SK-N-SH treated with all-trans-retinoic acid at 6 μM for 48 hours (cell line): Measurements from ENCODE around the gene QSOX2.

ENCODE experiments used
- ATAC-seq: fragments of 200-7000 bp; cut with Tn5 transposase; 3 replicates; pipeline ENCODE4 v1.9.1; 2020; ENCODE audit warnings: mild to moderate bottlenecking, moderate library complexity
- ARNTL ChIP-seq: fragments of 450-650 bp; formaldehyde crosslinking; IDR thresholded peaks from 2 replicates; pipeline ENCODE4 v1.5.0; 2020; ENCODE audit warnings: low read depth, mild to moderate bottlenecking, moderate library complexity, borderline replicate concordance
- BACH2 ChIP-seq: fragments of 250-450 bp; sonication (Bioruptor Pico); IDR thresholded peaks from 2 replicates; pipeline ENCODE4 v1.9.0; 2021; ENCODE audit warnings: mild to moderate bottlenecking, borderline replicate concordance
- CREB5 ChIP-seq: fragments of 250-450 bp; sonication (Bioruptor Pico); IDR thresholded peaks from 2 replicates; pipeline ENCODE4 v1.5.1; 2020; ENCODE audit warnings: low read depth, mild to moderate bottlenecking, moderate library complexity
- CSDC2 ChIP-seq: fragments of 250-450 bp; sonication (Bioruptor Pico); IDR thresholded peaks from 2 replicates; pipeline ENCODE4 v1.5.0; 2020; ENCODE audit warnings: mild to moderate bottlenecking, moderate library complexity
- CSRNP3 ChIP-seq: fragments of 250-450 bp; sonication (Bioruptor Pico); IDR thresholded peaks from 2 replicates; pipeline ENCODE4 v1.5.1; 2021; ENCODE audit warnings: mild to moderate bottlenecking, moderate library complexity
- ESRRG ChIP-seq: fragments of 250-450 bp; sonication (Bioruptor Pico); IDR thresholded peaks from 2 replicates; pipeline ENCODE4 v1.6.1; 2021; ENCODE audit warnings: mild to moderate bottlenecking
- GLIS3 ChIP-seq: fragments of 250-450 bp; sonication (Bioruptor Pico); IDR thresholded peaks from 2 replicates; pipeline ENCODE4 v1.5.0; 2020; ENCODE audit warnings: mild to moderate bottlenecking, moderate library complexity
- OSR1 ChIP-seq: fragments of 250-450 bp; sonication (Bioruptor Pico); IDR thresholded peaks from 2 replicates; pipeline ENCODE4 v1.8.0; 2022; ENCODE audit warnings: moderate library complexity, mild to moderate bottlenecking, inconsistent platforms
- POU6F1 ChIP-seq: fragments of 250-450 bp; sonication (Bioruptor Pico); IDR thresholded peaks from 2 replicates; pipeline ENCODE4 v1.8.0; 2021; ENCODE audit warnings: low read depth, mild to moderate bottlenecking, moderate library complexity, borderline replicate concordance
- PPARA ChIP-seq: fragments of 250-450 bp; sonication (Bioruptor Pico); IDR thresholded peaks from 2 replicates; pipeline ENCODE4 v1.5.0; 2020; ENCODE audit warnings: mild to moderate bottlenecking, borderline replicate concordance
- RARB ChIP-seq: fragments of 250-450 bp; sonication (Bioruptor Pico); IDR thresholded peaks from 2 replicates; pipeline ENCODE4 v1.8.0; 2021; ENCODE audit warnings: mild to moderate bottlenecking, moderate library complexity
- SNAI2 ChIP-seq: fragments of 250-450 bp; sonication (Bioruptor Pico); IDR thresholded peaks from 2 replicates; pipeline ENCODE4 v1.5.0; 2020; ENCODE audit warnings: mild to moderate bottlenecking, moderate library complexity
- TCF4 ChIP-seq: fragments of 250-450 bp; sonication (Bioruptor Pico); IDR thresholded peaks from 2 replicates; pipeline ENCODE4 v1.8.0; 2021; ENCODE audit warnings: mild to moderate bottlenecking, moderate library complexity, borderline replicate concordance
- TOX ChIP-seq: fragments of 250-450 bp; sonication (Bioruptor Pico); IDR thresholded peaks from 2 replicates; pipeline ENCODE4 v1.8.0; 2021; ENCODE audit warnings: mild to moderate bottlenecking, moderate library complexity, borderline replicate concordance
- TSHZ2 ChIP-seq: fragments of 250-450 bp; sonication (Bioruptor Pico); IDR thresholded peaks from 2 replicates; pipeline ENCODE4 v1.5.0; 2020; ENCODE audit warnings: mild to moderate bottlenecking, moderate library complexity
- ZC3H10 ChIP-seq: fragments of 250-450 bp; sonication (Bioruptor Pico); IDR thresholded peaks from 2 replicates; pipeline ENCODE4 v1.5.1; 2021; ENCODE audit warnings: mild to moderate bottlenecking, moderate library complexity
- ZFP3 ChIP-seq: fragments of 250-450 bp; sonication (Bioruptor Pico); IDR thresholded peaks from 2 replicates; pipeline ENCODE4 v1.5.0; 2020; ENCODE audit warnings: mild to moderate bottlenecking, moderate library complexity
- ZFP30 ChIP-seq: fragments of 450-650 bp; formaldehyde crosslinking; IDR thresholded peaks from 2 replicates; pipeline ENCODE4 v1.5.0; 2022; ENCODE audit warnings: mild to moderate bottlenecking, moderate library complexity
- ZNF565 ChIP-seq: fragments of 450-650 bp; formaldehyde crosslinking; conservative IDR thresholded peaks from 2 replicates; pipeline ENCODE4 v1.5.0; 2020; ENCODE audit warnings: low read depth, mild to moderate bottlenecking, moderate library complexity
- ZNF70 ChIP-seq: fragments of 450-650 bp; formaldehyde crosslinking; IDR thresholded peaks from 2 replicates; pipeline ENCODE4 v1.5.0; 2020; ENCODE audit warnings: mild to moderate bottlenecking, moderate library complexity
- ZNF8 ChIP-seq: fragments of 450-650 bp; formaldehyde crosslinking; IDR thresholded peaks from 2 replicates; pipeline ENCODE4 v1.5.0; 2020; ENCODE audit warnings: mild to moderate bottlenecking, moderate library complexity
- TF ChIP-seq, protein P1 (sequence below): fragments of 250-450 bp; sonication (Bioruptor Pico); IDR thresholded peaks from 2 replicates; pipeline ENCODE4 v1.8.0; 2020; ENCODE audit warnings: mild to moderate bottlenecking, moderate library complexity, borderline replicate concordance

Gene QSOX2

GRCh38 chr9:136252846-136253245 is 7.2 kb upstream of the QSOX2 start:
- TF ChIP-seq POU6F1 (CRISPR knock-in tag) (no peak), GLIS3 (CRISPR knock-in tag) (no peak), TSHZ2 (CRISPR knock-in tag) (no peak), ZFP30 (CRISPR knock-in tag) (no peak), ESRRG (no peak), ZFP3 (CRISPR knock-in tag) (no peak), ZNF565 (no peak), ZNF8 (CRISPR knock-in tag) (no peak), CSRNP3 (CRISPR knock-in tag) (no peak), CSDC2 (no peak)
- ATAC-seq: no peak

GRCh38 chr9:136252281-136252680 is 6.7 kb upstream of the QSOX2 start:
- ATAC-seq: no peak
- TF ChIP-seq ZC3H10 (CRISPR knock-in tag): no peak
- no peak for TF ChIP-seq TOX (CRISPR knock-in tag)
- no peak for TF ChIP-seq RARB (CRISPR knock-in tag)
- TF ChIP-seq GLIS3 (CRISPR knock-in tag): no peak
- TF ChIP-seq BACH2 (CRISPR knock-in tag): no peak
- TF ChIP-seq ZFP3 (CRISPR knock-in tag): no peak
- no peak for TF ChIP-seq TCF4 (CRISPR knock-in tag)
- TF ChIP-seq SNAI2 (CRISPR knock-in tag): no peak
- no peak for TF ChIP-seq ARNTL (CRISPR knock-in tag)
- TF ChIP-seq CREB5 (CRISPR knock-in tag): no peak
- TF ChIP-seq, all 23 proteins: peak for 0

DNA sequence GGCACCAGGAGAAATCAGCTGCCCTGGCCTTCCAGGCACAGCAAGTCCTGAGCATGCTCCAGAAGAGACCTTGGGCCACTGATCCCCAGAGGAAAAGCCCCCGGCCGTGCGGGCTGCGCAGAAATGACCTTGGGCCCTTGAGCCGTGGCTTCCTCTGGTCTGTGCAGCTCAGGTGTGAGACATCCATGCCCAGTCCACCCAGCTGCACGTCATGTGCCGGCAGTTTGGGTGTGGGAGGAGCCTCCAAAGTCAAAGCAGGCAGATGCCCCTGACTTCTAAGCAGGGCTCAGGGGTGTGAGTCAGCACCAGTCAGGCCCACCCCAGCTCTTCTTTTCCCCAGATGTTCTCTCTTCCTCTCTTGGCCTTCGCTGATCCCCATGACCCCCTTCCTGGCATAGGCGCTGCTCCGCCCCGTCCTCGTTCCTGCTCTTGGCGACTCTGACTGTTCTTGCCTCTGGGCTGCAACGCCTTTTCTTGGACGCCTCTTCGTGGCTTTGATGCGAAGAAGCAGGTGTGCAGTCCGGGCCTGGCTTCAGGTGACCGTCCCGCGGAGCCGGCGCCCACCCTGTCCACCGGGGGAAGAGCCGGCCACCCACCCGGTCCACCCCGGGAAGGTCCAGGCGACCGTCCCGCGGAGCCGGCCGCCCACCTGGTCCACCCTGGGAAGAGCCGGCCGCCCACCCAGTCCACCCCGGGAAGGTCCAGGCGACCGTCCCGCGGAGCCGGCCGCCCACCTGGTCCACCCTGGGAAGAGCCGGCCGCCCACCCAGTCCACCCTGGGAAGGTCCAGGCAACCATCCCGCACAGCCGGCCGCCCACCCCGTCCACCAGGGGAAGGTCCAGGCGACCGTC is 5.9 kb upstream of the QSOX2 start:
- no peak for TF ChIP-seq ZNF70 (CRISPR knock-in tag)
- TF ChIP-seq TOX (CRISPR knock-in tag): no peak
- no peak for TF ChIP-seq ESRRG
- TF ChIP-seq OSR1: no peak
- no peak for TF ChIP-seq TCF4 (CRISPR knock-in tag)
- TF ChIP-seq CREB5 (CRISPR knock-in tag): no peak
- no peak for TF ChIP-seq BACH2 (CRISPR knock-in tag)
- TF ChIP-seq RARB (CRISPR knock-in tag): no peak
- TF ChIP-seq PPARA (CRISPR knock-in tag): no peak
- TF ChIP-seq ZNF8 (CRISPR knock-in tag): no peak
- TF ChIP-seq CSRNP3 (CRISPR knock-in tag): no peak
- TF ChIP-seq, protein P1, sequence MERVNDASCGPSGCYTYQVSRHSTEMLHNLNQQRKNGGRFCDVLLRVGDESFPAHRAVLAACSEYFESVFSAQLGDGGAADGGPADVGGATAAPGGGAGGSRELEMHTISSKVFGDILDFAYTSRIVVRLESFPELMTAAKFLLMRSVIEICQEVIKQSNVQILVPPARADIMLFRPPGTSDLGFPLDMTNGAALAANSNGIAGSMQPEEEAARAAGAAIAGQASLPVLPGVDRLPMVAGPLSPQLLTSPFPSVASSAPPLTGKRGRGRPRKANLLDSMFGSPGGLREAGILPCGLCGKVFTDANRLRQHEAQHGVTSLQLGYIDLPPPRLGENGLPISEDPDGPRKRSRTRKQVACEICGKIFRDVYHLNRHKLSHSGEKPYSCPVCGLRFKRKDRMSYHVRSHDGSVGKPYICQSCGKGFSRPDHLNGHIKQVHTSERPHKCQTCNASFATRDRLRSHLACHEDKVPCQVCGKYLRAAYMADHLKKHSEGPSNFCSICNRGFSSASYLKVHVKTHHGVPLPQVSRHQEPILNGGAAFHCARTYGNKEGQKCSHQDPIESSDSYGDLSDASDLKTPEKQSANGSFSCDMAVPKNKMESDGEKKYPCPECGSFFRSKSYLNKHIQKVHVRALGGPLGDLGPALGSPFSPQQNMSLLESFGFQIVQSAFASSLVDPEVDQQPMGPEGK (CRISPR knock-in tag): no peak
- no peak for TF ChIP-seq GLIS3 (CRISPR knock-in tag)
- TF ChIP-seq SNAI2 (CRISPR knock-in tag): no peak
- TF ChIP-seq ZFP3 (CRISPR knock-in tag): no peak
- no peak for TF ChIP-seq CSDC2
- ATAC-seq: no peak
